Measurements from ENCODE around the gene CABP2.

The CABP2 gene

DNA sequence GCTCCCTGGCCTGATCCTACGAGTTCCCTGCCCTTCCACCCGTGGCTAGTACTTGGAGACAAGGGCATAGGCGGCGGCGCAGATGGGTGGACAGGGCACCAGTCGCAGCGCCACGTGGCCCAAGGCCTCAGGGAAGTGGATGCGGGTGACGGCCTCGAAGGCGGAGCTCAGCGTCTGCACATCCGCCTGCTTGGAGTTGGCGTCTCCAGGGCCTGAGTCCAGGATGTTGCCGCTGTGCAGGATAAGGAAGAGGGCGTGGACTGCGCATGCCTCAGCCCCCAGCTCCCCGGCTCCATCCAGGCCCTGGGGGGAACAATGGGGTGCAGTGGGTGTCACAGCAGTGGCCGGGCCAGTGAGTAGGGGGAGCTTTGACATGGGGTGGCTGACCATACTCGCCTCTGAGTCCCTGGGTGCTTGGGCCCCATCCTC, 24.7 kb downstream of the CABP2 start:
- TF ChIP-seq RAD21 (IDR thresholded peaks at IDR 0.05; ENCODE audit: low read depth), result no peak
- no peak for TF ChIP-seq CEBPB (IDR thresholded peaks at IDR 0.05)
- TF ChIP-seq, protein P1, sequence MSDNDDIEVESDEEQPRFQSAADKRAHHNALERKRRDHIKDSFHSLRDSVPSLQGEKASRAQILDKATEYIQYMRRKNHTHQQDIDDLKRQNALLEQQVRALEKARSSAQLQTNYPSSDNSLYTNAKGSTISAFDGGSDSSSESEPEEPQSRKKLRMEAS (IDR thresholded peaks at IDR 0.05), result no peak
- TF ChIP-seq ZBTB7A (IDR thresholded peaks at IDR 0.05; ENCODE audit: low read depth), result no peak
- TF ChIP-seq, protein P2, sequence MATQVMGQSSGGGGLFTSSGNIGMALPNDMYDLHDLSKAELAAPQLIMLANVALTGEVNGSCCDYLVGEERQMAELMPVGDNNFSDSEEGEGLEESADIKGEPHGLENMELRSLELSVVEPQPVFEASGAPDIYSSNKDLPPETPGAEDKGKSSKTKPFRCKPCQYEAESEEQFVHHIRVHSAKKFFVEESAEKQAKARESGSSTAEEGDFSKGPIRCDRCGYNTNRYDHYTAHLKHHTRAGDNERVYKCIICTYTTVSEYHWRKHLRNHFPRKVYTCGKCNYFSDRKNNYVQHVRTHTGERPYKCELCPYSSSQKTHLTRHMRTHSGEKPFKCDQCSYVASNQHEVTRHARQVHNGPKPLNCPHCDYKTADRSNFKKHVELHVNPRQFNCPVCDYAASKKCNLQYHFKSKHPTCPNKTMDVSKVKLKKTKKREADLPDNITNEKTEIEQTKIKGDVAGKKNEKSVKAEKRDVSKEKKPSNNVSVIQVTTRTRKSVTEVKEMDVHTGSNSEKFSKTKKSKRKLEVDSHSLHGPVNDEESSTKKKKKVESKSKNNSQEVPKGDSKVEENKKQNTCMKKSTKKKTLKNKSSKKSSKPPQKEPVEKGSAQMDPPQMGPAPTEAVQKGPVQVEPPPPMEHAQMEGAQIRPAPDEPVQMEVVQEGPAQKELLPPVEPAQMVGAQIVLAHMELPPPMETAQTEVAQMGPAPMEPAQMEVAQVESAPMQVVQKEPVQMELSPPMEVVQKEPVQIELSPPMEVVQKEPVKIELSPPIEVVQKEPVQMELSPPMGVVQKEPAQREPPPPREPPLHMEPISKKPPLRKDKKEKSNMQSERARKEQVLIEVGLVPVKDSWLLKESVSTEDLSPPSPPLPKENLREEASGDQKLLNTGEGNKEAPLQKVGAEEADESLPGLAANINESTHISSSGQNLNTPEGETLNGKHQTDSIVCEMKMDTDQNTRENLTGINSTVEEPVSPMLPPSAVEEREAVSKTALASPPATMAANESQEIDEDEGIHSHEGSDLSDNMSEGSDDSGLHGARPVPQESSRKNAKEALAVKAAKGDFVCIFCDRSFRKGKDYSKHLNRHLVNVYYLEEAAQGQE (IDR thresholded peaks at IDR 0.05; ENCODE audit: low read depth), result no peak
- TF ChIP-seq, protein P3, sequence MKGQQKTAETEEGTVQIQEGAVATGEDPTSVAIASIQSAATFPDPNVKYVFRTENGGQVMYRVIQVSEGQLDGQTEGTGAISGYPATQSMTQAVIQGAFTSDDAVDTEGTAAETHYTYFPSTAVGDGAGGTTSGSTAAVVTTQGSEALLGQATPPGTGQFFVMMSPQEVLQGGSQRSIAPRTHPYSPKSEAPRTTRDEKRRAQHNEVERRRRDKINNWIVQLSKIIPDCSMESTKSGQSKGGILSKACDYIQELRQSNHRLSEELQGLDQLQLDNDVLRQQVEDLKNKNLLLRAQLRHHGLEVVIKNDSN (IDR thresholded peaks at IDR 0.05), result no peak
- TF ChIP-seq CREB1 (IDR thresholded peaks at IDR 0.05; ENCODE audit: low read depth), result no peak
- TF ChIP-seq FOXM1 (IDR thresholded peaks at IDR 0.05; ENCODE audit: borderline replicate concordance, low read depth), result no peak
- no peak for TF ChIP-seq EP300 (IDR thresholded peaks at IDR 0.05; ENCODE audit: borderline replicate concordance)
- TF ChIP-seq EGR1 (IDR thresholded peaks at IDR 0.05), result no peak
- TF ChIP-seq TEAD4 (IDR thresholded peaks at IDR 0.05), result no peak
- no peak for TF ChIP-seq TAF1 (IDR thresholded peaks at IDR 0.05; ENCODE audit: low read depth)
- TF ChIP-seq YY1 (IDR thresholded peaks at IDR 0.05; ENCODE audit: low read depth), result no peak
- no peak for TF ChIP-seq TCF12 (IDR thresholded peaks at IDR 0.05; ENCODE audit: low read depth)

DNA sequence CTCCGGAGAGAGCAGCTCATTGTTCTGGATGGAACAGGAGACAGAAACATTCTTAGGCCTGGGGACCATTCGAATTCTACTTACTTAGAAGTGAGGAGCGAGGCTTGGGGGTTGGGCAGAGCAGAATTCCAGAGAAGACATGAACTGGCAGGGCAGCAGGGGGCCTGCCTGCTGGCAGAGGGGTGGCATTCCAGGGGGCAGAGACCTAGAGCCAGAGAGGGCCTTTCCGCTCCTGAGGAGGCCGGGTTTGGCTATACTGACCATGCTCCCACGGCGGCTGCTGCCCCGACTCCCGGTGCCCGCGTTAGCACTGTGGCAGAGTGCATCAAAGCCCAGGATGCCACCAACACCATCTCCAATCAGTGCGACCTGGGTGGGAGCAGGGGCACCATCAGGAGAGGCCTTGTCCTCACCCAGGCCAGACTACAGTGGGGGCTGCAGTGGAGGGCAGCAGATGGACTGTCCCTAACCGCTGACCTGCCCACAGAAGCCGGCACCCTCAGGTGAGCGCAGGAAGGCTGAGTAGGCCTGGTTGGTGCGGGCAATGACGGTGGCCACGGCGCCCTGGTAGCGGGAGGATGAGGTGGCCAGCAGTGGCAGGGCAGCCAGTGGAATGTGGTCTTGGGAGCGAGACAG, 25.5 kb downstream of the CABP2 start:
- TF ChIP-seq NFIC (IDR thresholded peaks at IDR 0.05), result no peak
- TF ChIP-seq TAF1 (IDR thresholded peaks at IDR 0.05; ENCODE audit: low read depth), result no peak
- TF ChIP-seq, protein P2 (IDR thresholded peaks at IDR 0.05; ENCODE audit: low read depth), result no peak
- TF ChIP-seq FOXM1 (IDR thresholded peaks at IDR 0.05; ENCODE audit: borderline replicate concordance, low read depth), result no peak
- no peak for TF ChIP-seq CREB1 (IDR thresholded peaks at IDR 0.05; ENCODE audit: low read depth)
- no peak for TF ChIP-seq CEBPB (IDR thresholded peaks at IDR 0.05)
- TF ChIP-seq EP300 (IDR thresholded peaks at IDR 0.05; ENCODE audit: borderline replicate concordance), result no peak
- TF ChIP-seq, protein P1 (IDR thresholded peaks at IDR 0.05), result no peak
- TF ChIP-seq, protein P3 (IDR thresholded peaks at IDR 0.05), result no peak
- TF ChIP-seq TCF12 (IDR thresholded peaks at IDR 0.05; ENCODE audit: low read depth), result no peak
- TF ChIP-seq EGR1 (IDR thresholded peaks at IDR 0.05), result no peak
- TF ChIP-seq TEAD4 (IDR thresholded peaks at IDR 0.05), result no peak
- TF ChIP-seq ZBTB7A (IDR thresholded peaks at IDR 0.05; ENCODE audit: low read depth), result no peak
- TF ChIP-seq YY1 (IDR thresholded peaks at IDR 0.05; ENCODE audit: low read depth), result no peak
- TF ChIP-seq RAD21 (IDR thresholded peaks at IDR 0.05; ENCODE audit: low read depth), result no peak

DNA sequence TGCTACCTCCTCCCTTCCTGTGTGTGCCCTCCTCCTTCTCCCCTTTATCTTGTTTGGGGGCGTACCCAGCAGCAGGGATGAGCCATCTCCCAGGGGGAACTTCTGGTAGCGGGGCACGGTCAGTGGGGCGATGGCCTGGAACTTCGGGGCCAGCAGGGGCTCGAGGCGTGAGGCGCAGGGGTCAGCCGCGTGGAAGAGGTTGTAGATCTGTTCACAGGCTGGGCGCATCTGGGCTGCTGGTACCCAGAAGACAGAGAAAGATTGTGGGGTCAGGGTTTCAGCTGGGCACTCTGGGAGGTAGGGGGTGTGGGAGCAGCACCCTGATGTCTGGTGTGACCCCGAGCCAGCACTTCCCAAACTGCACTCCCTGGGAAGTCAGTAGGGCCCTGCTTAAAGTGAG, 27.1 kb downstream of the CABP2 start:
- TF ChIP-seq, protein P1 (IDR thresholded peaks at IDR 0.05), result no peak
- TF ChIP-seq TEAD4 (IDR thresholded peaks at IDR 0.05) (no peak), RAD21 (IDR thresholded peaks at IDR 0.05; ENCODE audit: low read depth) (no peak)
- TF ChIP-seq, protein P2 (IDR thresholded peaks at IDR 0.05; ENCODE audit: low read depth), result no peak

DNA sequence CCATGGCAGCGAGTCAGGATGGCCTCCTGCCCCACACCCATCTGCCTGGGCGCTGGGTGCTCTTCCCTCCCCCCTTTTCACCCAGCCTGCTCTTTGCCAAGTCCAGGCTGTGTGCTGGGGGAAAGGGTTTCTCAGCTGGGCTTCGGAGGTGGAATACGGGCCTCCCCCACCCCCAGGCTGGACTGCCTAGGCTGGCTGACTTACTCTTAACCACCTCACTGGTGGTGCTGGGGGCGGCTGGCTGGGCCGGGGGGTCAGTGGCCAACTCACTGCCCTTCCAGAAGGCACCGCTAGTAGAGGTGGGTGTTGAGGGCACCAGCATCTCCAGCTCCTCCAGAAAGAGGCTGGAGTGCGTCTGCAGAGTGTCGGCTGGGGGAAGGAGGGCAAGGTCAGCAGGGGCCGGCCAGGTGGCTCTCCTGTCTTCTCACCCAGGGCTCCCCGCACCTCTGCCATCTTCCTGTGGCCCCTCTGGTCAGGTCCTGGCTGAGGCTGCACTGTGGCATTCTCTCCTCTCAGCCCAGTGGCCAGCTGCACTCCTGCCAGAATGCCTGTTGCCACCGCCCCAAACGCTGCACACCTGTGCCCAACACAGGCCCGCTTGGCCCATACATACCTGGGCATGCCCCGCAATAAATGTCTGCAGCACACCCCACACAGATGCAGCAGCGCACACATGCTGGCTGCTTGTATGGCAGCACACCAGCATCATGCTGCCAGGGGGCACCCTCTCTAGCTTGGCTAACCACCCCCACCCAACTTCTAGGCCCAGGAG, 27.8 kb downstream of the CABP2 start:
- TF ChIP-seq, protein P2 (IDR thresholded peaks at IDR 0.05; ENCODE audit: low read depth), result no peak
- no peak for TF ChIP-seq CREB1 (IDR thresholded peaks at IDR 0.05; ENCODE audit: low read depth)
- TF ChIP-seq ZBTB7A (IDR thresholded peaks at IDR 0.05; ENCODE audit: low read depth), result no peak
- no peak for TF ChIP-seq FOXM1 (IDR thresholded peaks at IDR 0.05; ENCODE audit: borderline replicate concordance, low read depth)
- no peak for TF ChIP-seq EGR1 (IDR thresholded peaks at IDR 0.05)
- no peak for TF ChIP-seq RAD21 (IDR thresholded peaks at IDR 0.05; ENCODE audit: low read depth)
- no peak for TF ChIP-seq CEBPB (IDR thresholded peaks at IDR 0.05)
- TF ChIP-seq TAF1 (IDR thresholded peaks at IDR 0.05; ENCODE audit: low read depth), result no peak
- TF ChIP-seq TEAD4 (IDR thresholded peaks at IDR 0.05), result no peak
- TF ChIP-seq, protein P1 (IDR thresholded peaks at IDR 0.05), result no peak
- TF ChIP-seq, protein P3 (IDR thresholded peaks at IDR 0.05), result no peak
- no peak for TF ChIP-seq NFIC (IDR thresholded peaks at IDR 0.05)
- TF ChIP-seq TCF12 (IDR thresholded peaks at IDR 0.05; ENCODE audit: low read depth), result no peak
- no peak for TF ChIP-seq YY1 (IDR thresholded peaks at IDR 0.05; ENCODE audit: low read depth)
- TF ChIP-seq EP300 (IDR thresholded peaks at IDR 0.05; ENCODE audit: borderline replicate concordance), result no peak
